ENCODE measurements around the gene MYO9A. TPM values are rescaled to one million over a fixed set of nuclear protein-coding genes. Genes with fewer than 3 reads are reported as not detected.

MYO9A gene
- total RNA-seq, 1 experiment from 2014 or later, result 41.6 TPM

DNA sequence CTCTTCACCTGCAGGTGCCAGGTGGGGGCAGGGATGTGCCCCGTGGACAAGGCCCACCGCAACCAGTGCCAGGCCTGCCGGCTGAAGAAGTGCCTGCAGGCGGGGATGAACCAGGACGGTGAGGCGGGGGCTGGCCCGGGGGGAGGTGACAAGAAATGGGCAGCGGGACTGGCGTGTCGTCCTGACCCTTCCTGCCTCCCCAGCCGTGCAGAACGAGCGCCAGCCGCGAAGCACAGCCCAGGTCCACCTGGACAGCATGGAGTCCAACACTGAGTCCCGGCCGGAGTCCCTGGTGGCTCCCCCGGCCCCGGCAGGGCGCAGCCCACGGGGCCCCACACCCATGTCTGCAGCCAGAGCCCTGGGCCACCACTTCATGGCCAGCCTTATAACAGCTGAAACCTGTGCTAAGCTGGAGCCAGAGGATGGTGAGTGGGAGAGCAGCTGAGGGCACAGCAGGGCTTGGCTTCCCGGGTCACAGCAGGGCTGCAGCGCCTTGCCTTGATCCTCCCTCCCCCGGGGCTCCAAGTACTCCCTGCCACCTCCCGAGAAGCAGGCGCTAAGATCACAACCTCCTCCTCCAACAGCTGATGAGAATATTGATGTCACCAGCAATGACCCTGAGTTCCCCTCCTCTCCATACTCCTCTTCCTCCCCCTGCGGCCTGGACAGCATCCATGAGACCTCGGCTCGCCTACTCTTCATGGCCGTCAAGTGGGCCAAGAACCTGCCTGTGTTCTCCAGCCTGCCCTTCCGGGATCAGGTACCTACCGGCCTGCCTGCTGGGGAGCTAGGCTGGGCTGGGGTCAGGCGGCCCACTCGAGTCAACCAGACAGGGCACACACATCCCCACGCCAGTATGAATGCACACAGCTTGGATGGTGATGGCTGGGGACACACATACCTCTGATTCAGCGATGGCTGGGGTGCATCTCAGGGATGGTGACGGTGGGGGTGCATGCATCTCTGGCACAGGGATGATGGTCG lies 305.9 kb downstream of the MYO9A start:
- no peak for DNase-seq (ENCODE audit: low read depth, low spot score)
- Histone ChIP-seq H3K4me1 (ENCODE audit: control insufficient read depth, insufficient read depth, low read length) (no peaks in the 10 kb centered on the region; the same call in none of the 2 replicates), H3K36me3 (ENCODE audit: control insufficient read depth, insufficient read depth, low read length) (no peaks in the 10 kb centered on the region), H3K4me3 (ENCODE audit: low read depth in 2 of 2, low read length in 2 of 2) (no peak overlapping the region), H3K27ac (ENCODE audit: low read length) (no peak overlapping the region), H3K27me3 (ENCODE audit: control insufficient read depth, insufficient read depth, low read length) (no peaks in the 10 kb centered on the region), H3K9me3 (ENCODE audit: control insufficient read depth, insufficient read depth, low read depth, low read length) (no peaks in the 10 kb centered on the region)
- TF ChIP-seq POLR2AphosphoS5 (IDR thresholded peaks at IDR 0.05; ENCODE audit: low read depth, low read length) (no peak), CTCF (IDR thresholded peaks at IDR 0.05) (no peak), TCF7L2 (IDR thresholded peaks at IDR 0.05; ENCODE audit: low read depth, low read length) (no peak), SIN3A (IDR thresholded peaks at IDR 0.05; ENCODE audit: borderline replicate concordance, insufficient read depth, low read depth, low read length) (no peak)
- TF ChIP-seq, protein P1, sequence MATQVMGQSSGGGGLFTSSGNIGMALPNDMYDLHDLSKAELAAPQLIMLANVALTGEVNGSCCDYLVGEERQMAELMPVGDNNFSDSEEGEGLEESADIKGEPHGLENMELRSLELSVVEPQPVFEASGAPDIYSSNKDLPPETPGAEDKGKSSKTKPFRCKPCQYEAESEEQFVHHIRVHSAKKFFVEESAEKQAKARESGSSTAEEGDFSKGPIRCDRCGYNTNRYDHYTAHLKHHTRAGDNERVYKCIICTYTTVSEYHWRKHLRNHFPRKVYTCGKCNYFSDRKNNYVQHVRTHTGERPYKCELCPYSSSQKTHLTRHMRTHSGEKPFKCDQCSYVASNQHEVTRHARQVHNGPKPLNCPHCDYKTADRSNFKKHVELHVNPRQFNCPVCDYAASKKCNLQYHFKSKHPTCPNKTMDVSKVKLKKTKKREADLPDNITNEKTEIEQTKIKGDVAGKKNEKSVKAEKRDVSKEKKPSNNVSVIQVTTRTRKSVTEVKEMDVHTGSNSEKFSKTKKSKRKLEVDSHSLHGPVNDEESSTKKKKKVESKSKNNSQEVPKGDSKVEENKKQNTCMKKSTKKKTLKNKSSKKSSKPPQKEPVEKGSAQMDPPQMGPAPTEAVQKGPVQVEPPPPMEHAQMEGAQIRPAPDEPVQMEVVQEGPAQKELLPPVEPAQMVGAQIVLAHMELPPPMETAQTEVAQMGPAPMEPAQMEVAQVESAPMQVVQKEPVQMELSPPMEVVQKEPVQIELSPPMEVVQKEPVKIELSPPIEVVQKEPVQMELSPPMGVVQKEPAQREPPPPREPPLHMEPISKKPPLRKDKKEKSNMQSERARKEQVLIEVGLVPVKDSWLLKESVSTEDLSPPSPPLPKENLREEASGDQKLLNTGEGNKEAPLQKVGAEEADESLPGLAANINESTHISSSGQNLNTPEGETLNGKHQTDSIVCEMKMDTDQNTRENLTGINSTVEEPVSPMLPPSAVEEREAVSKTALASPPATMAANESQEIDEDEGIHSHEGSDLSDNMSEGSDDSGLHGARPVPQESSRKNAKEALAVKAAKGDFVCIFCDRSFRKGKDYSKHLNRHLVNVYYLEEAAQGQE (IDR thresholded peaks at IDR 0.05; ENCODE audit: insufficient read depth in 1 of 2, low read depth in 2 of 2, low read length in 1 of 2), result no peak
- in situ Hi-C loops (cut with HindIII; ENCODE audit: low pct_unique_long_range_greater_than_20kb, low sequenced_read_pairs) (no loop called here), intact Hi-C loops (cut with micrococcal nuclease; ENCODE audit: unreplicated experiment) (no loop called here)
- CTCF ChIA-PET, result no interaction called here
- ATAC-seq, result no peak
- BruUV-seq (replicated peaks), result no TSS peak
- POLR2A ChIA-PET, result no interaction called here

DNA sequence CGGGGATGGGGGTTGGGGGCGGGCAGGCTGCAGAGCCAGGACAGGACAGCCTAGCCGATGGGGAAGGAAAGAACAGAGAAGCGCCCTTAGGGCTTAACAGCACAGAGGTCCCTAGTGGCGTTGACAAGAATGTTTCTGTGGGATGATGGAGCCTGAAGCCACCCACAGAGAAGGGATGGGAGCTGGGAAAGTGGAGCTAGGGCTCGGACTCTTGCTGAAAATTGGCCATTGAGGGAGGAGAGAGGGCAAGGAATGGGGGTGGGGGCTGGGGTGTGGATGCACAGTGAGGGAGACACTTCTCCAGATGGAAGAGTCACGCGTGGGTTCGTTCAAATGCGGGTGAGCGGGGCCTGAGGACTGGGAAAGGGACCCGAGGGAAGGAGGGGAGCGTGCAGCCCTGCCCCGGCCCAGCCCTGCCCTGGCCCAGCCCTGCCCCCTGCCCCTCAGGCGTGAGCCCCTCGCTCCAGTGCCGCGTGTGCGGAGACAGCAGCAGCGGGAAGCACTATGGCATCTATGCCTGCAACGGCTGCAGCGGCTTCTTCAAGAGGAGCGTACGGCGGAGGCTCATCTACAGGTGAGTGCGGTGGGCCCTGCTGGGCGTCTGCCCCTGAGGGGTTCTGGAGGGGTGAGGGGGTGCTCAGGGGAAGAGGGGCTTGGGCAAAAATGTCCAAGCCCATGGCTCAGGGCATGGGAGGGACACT lies 306.8 kb downstream of the MYO9A start:
- TF ChIP-seq CTCF (IDR thresholded peaks at IDR 0.05) (no peak), POLR2AphosphoS5 (IDR thresholded peaks at IDR 0.05; ENCODE audit: low read depth, low read length) (no peak), TCF7L2 (IDR thresholded peaks at IDR 0.05; ENCODE audit: low read depth, low read length) (no peak), SIN3A (IDR thresholded peaks at IDR 0.05; ENCODE audit: borderline replicate concordance, insufficient read depth, low read depth, low read length) (no peak)
- TF ChIP-seq, protein P1 (IDR thresholded peaks at IDR 0.05; ENCODE audit: insufficient read depth in 1 of 2, low read depth in 2 of 2, low read length in 1 of 2), result no peak
- H3K27me3 ChIP-seq (ENCODE audit: control insufficient read depth, insufficient read depth, low read length), result no peaks in the 10 kb centered on the region
- ATAC-seq (no peak), DNase-seq (ENCODE audit: low read depth, low spot score) (no peak)
- H3K4me3 ChIP-seq (ENCODE audit: low read depth in 2 of 2, low read length in 2 of 2), result no peak overlapping the region
- H3K9me3 ChIP-seq (ENCODE audit: control insufficient read depth, insufficient read depth, low read depth, low read length), result no peaks in the 10 kb centered on the region
- in situ Hi-C loops (cut with HindIII; ENCODE audit: low pct_unique_long_range_greater_than_20kb, low sequenced_read_pairs) (no loop called here), intact Hi-C loops (cut with micrococcal nuclease; ENCODE audit: unreplicated experiment) (no loop called here)
- no peak overlapping the region for H3K27ac ChIP-seq (ENCODE audit: low read length)
- no TSS peak for BruUV-seq (replicated peaks)
- H3K36me3 ChIP-seq (ENCODE audit: control insufficient read depth, insufficient read depth, low read length), result no peaks in the 10 kb centered on the region
- POLR2A ChIA-PET, result interaction anchor here (0.6 kb wide), 1 partner anchor 46 kb away, joined by 3 read pairs; no protein-coding TSS in a partner anchor
- CTCF ChIA-PET, result no interaction called here
- H3K4me1 ChIP-seq (ENCODE audit: control insufficient read depth, insufficient read depth, low read length), result peaks cover 8% of the 10 kb centered on the region

Data from Panc1 (cell line).